CD4-positive, alpha-beta T cell (primary cell): Measurements from ENCODE around the gene OR9A4. TPM values are rescaled to one million over a fixed set of nuclear protein-coding genes. Genes with fewer than 3 reads are reported as not detected.
A peak's percentile ranks its signal among the peaks of the same experiment; 100 is the strongest.

Experiments used
- ATAC-seq: fragments of 200-7000 bp; cut with Tn5 transposase; one replicate; pipeline ENCODE4 v1.10.0; 2022; ENCODE audit warnings: mild to moderate bottlenecking; ENCODE audit not compliant: poor library complexity
- CTCF ChIA-PET: fragments of 350-600 bp; sonication (Branson Sonifier 250); formaldehyde crosslinking; loops from one replicate; lab custom pipeline; 2021; ENCODE audit warnings: antibody characterized with exemption, inconsistent platforms; lab: Charles Lee
- POLR2A ChIA-PET: fragments of 350-600 bp; sonication (Branson Sonifier 250); formaldehyde crosslinking; loops from one replicate; lab custom pipeline; 2021; ENCODE audit warnings: antibody characterized with exemption, inconsistent platforms; lab: Charles Lee
- DNase-seq, 14 experiments: peaks; one replicate each; pipeline ENCODE4 v3.0.0-alpha.2; 2013 to 2020; ENCODE audit warnings: mixed read lengths in 2 of 14
- H3K27ac ChIP-seq, 2 donors: one replicate each; pipeline versions ENCODE4 v1.5.1 to v1.7.0; 2013; ENCODE audit warnings: low read length in 2 of 2, low read depth in 1 of 2, mild to moderate bottlenecking in 1 of 2
- H3K27me3 ChIP-seq, 2 experiments: 1 replicate in 1 of 2; 2 replicates in 1 of 2; pipeline versions ENCODE4 v1.6.1 to v1.7.0; 2013; ENCODE audit warnings: low read length in 2 of 2, control low read depth in 1 of 2, mild to moderate bottlenecking in 1 of 2, moderate library complexity in 1 of 2; ENCODE audit not compliant: insufficient read depth in 2 of 2, control insufficient read depth in 1 of 2
- H3K36me3 ChIP-seq: one replicate; pipeline ENCODE4 v1.6.1; 2013; ENCODE audit warnings: low read length, control low read depth; ENCODE audit not compliant: insufficient read depth
- H3K4me1 ChIP-seq: one replicate; pipeline ENCODE4 v1.6.1; 2013; ENCODE audit warnings: low read length, control low read depth; ENCODE audit not compliant: insufficient read depth
- H3K4me3 ChIP-seq: one replicate; pipeline ENCODE4 v1.5.1; 2013; ENCODE audit warnings: mild to moderate bottlenecking, low read length, moderate library complexity
- H3K9me3 ChIP-seq, 2 experiments: 1 replicate in 1 of 2; 2 replicates in 1 of 2; pipeline versions ENCODE4 v1.6.1 to v1.7.0; 2013; ENCODE audit warnings: low read length in 2 of 2, mild to moderate bottlenecking in 2 of 2, control low read depth in 1 of 2, moderate library complexity in 1 of 2; ENCODE audit not compliant: control insufficient read depth in 1 of 2, insufficient read depth in 1 of 2
- H3K27ac Mint-ChIP-seq: one replicate; pipeline ENCODE4 v1.8.0; 2020; ENCODE audit warnings: mixed read lengths
- H3K27me3 Mint-ChIP-seq: one replicate; pipeline ENCODE4 v1.8.0; 2021; ENCODE audit warnings: mixed read lengths
- H3K36me3 Mint-ChIP-seq: one replicate; pipeline ENCODE4 v1.8.0; 2021; ENCODE audit warnings: low read depth, mixed read lengths
- H3K4me1 Mint-ChIP-seq: one replicate; pipeline ENCODE4 v1.8.0; 2021; ENCODE audit warnings: low read depth, mixed read lengths
- H3K4me3 Mint-ChIP-seq: one replicate; pipeline ENCODE4 v1.8.0; 2020; ENCODE audit warnings: mild to moderate bottlenecking, mixed read lengths
- H3K9me3 Mint-ChIP-seq: one replicate; pipeline ENCODE4 v1.8.0; 2020; ENCODE audit warnings: mixed read lengths
- intact Hi-C, 2 experiments: fragments of 100-400 bp; cut with DNase I in 1 of 2; cut with micrococcal nuclease in 1 of 2; formaldehyde crosslinking; loops; one replicate each; pipeline versions ENCODE4 v1.15.1 to v1.9.0; 2023 to 2025; cut with DNase I, micrococcal nuclease
- total RNA-seq, 174 experiments: library from RNA in 2 of 174; stranded (reverse) in 2 of 174; gene quantifications; one replicate each; pipeline ENCODE4 v1.2.3 and lab custom pipeline; 2021 to 2026
- TF ChIP-seq, protein P1 (sequence below): fragments of 200-600 bp; IDR thresholded peaks from one replicate; pipeline ENCODE4 v1.8.0; 2022; ENCODE audit warnings: antibody characterized with exemption, mild to moderate bottlenecking

OR9A4 gene
- total RNA-seq, 2 experiments from 2014 or later = not detected

DNA sequence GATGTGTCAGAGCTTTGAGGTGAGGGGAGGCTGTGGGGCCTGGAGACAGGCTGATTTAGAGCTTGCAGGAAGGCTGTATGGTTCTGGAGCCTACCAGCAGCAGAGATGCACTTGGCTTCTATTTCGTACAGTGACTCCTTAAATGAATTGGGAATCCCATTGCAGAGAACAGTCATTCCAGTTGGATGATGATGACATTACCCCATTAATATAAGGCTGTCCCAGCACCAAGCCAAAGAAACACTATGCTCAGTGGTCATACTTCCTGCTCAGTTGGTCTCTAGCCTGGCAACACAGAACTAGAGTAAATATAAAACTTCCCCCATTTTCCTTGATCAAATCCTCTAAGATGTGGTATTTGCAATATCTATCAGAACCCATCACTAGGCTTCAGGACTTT lies 36.3 kb downstream of the OR9A4 start:
- ChIA-PET POLR2A (no interaction called here), CTCF (no interaction called here)
- Histone ChIP-seq H3K27me3 (no peaks in the 10 kb centered on the region), H3K4me1 (no peaks in the 10 kb centered on the region), H3K4me3 (no peak overlapping the region), H3K9me3 (no peaks in the 10 kb centered on the region), H3K36me3 (no peaks in the 10 kb centered on the region), H3K27ac (no peak overlapping the region)
- no peaks in the 10 kb centered on the region for H3K36me3 Mint-ChIP-seq
- no peaks in the 10 kb centered on the region for H3K9me3 Mint-ChIP-seq
- ATAC-seq (no peak), DNase-seq (no peak)
- TF ChIP-seq, protein P1, sequence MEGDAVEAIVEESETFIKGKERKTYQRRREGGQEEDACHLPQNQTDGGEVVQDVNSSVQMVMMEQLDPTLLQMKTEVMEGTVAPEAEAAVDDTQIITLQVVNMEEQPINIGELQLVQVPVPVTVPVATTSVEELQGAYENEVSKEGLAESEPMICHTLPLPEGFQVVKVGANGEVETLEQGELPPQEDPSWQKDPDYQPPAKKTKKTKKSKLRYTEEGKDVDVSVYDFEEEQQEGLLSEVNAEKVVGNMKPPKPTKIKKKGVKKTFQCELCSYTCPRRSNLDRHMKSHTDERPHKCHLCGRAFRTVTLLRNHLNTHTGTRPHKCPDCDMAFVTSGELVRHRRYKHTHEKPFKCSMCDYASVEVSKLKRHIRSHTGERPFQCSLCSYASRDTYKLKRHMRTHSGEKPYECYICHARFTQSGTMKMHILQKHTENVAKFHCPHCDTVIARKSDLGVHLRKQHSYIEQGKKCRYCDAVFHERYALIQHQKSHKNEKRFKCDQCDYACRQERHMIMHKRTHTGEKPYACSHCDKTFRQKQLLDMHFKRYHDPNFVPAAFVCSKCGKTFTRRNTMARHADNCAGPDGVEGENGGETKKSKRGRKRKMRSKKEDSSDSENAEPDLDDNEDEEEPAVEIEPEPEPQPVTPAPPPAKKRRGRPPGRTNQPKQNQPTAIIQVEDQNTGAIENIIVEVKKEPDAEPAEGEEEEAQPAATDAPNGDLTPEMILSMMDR = no peak
- no peak overlapping the region for H3K27ac Mint-ChIP-seq
- intact Hi-C loops = no loop called here
- H3K4me3 Mint-ChIP-seq = no peak overlapping the region
- no peaks in the 10 kb centered on the region for H3K27me3 Mint-ChIP-seq
- no peaks in the 10 kb centered on the region for H3K4me1 Mint-ChIP-seq

DNA sequence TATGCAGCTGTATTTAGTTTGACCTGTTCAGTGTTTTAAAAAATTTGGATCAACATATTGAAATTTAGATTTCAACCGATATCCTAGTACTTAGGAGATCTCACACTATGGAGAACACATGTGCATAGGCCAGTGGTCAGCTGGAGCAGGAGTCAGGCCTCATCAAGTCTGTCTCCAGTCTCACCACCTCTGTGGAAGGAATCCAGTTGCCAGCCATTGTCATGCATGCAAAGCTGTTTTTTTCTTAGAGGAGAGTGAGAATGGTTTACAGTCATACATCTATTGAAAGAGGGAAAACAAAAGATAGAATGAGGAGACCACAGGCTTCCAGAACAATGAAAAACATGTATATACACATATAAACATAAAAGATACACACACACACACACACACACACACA lies 38.1 kb downstream of the OR9A4 start:
- no peaks in the 10 kb centered on the region for H3K9me3 ChIP-seq
- no peak for ATAC-seq
- H3K36me3 ChIP-seq = no peaks in the 10 kb centered on the region
- POLR2A ChIA-PET = no interaction called here
- Mint-ChIP-seq H3K4me1 (no peaks in the 10 kb centered on the region), H3K4me3 (no peak overlapping the region), H3K9me3 (no peaks in the 10 kb centered on the region), H3K27me3 (no peaks in the 10 kb centered on the region), H3K27ac (no peak overlapping the region), H3K36me3 (no peaks in the 10 kb centered on the region)
- no peak for DNase-seq
- H3K27me3 ChIP-seq = no peaks in the 10 kb centered on the region
- CTCF ChIA-PET = no interaction called here
- no peak overlapping the region for H3K27ac ChIP-seq
- TF ChIP-seq, protein P1 = no peak
- H3K4me3 ChIP-seq = no peak overlapping the region
- intact Hi-C loops = no loop called here
- H3K4me1 ChIP-seq = no peaks in the 10 kb centered on the region

DNA sequence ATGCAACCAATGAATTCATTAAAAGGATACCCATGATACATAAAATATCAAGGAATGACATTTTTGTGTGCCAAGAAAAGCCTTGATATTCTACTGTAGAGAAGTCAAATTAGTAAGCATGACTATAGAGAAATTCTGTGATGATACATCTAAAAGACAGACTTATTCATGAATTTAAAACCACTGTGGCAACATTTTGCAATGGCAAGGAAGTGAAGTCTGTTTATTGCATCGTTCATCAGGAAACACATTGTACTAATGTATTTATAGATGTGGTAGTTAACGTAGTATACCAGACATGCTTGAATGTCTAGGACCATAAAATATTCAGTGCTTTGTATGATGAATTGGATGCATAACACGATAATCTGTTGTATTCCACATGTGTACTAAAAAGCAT lies 39.9 kb downstream of the OR9A4 start:
- intact Hi-C loops = no loop called here
- no peak overlapping the region for H3K4me3 ChIP-seq
- H3K27me3 ChIP-seq = no peaks in the 10 kb centered on the region
- no peaks in the 10 kb centered on the region for H3K36me3 ChIP-seq
- H3K36me3 Mint-ChIP-seq = no peaks in the 10 kb centered on the region
- H3K4me1 ChIP-seq = no peaks in the 10 kb centered on the region
- no peaks in the 10 kb centered on the region for H3K9me3 Mint-ChIP-seq
- H3K4me1 Mint-ChIP-seq = no peaks in the 10 kb centered on the region
- ChIA-PET POLR2A (no interaction called here), CTCF (no interaction called here)
- TF ChIP-seq, protein P1 = no peak
- ATAC-seq = no peak
- H3K27ac Mint-ChIP-seq = no peak overlapping the region
- H3K27ac ChIP-seq = no peak overlapping the region
- DNase-seq = peak in 3 of 14 experiments; percentile 10 to 37 (median 30)
- H3K9me3 ChIP-seq = no peaks in the 10 kb centered on the region
- no peaks in the 10 kb centered on the region for H3K27me3 Mint-ChIP-seq
- H3K4me3 Mint-ChIP-seq = no peak overlapping the region
